ENCODE data around the gene KCNMB2.
"Not testable (repeated sequence)": the region's sequence is repeated elsewhere in the genome, so short reads cannot be mapped to it uniquely, and the experiment has no call there.

The KCNMB2 gene

DNA sequence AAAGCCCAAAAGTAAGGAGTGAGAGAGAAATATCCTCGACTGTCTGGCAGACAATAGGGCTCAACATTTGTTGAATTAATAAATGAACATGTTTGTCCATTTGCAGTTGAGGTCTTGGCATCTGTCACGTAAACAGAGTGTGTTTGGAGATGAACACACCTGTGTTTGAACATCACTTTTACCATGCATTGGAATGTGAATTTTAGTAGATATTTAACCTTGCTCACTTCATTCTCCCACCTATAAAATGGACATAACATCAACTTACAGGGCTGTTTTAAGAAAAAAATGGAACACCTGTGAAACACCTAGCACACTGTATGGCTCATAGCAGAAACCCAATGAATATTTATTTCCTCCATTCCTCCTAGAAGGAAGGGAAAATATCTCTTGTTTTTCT lies 204.8 kb downstream of the KCNMB2 start:
- no peak for DNase-seq (ENCODE audit: low read depth)
- TF ChIP-seq, protein P1, sequence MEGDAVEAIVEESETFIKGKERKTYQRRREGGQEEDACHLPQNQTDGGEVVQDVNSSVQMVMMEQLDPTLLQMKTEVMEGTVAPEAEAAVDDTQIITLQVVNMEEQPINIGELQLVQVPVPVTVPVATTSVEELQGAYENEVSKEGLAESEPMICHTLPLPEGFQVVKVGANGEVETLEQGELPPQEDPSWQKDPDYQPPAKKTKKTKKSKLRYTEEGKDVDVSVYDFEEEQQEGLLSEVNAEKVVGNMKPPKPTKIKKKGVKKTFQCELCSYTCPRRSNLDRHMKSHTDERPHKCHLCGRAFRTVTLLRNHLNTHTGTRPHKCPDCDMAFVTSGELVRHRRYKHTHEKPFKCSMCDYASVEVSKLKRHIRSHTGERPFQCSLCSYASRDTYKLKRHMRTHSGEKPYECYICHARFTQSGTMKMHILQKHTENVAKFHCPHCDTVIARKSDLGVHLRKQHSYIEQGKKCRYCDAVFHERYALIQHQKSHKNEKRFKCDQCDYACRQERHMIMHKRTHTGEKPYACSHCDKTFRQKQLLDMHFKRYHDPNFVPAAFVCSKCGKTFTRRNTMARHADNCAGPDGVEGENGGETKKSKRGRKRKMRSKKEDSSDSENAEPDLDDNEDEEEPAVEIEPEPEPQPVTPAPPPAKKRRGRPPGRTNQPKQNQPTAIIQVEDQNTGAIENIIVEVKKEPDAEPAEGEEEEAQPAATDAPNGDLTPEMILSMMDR (IDR thresholded peaks at IDR 0.05; ENCODE audit: control insufficient read depth, insufficient read depth, low read depth, low read length, missing control alignments), result no peak
- no peak overlapping the region for H3K4me3 ChIP-seq (ENCODE audit: control insufficient read depth, low read depth, low read length)

DNA sequence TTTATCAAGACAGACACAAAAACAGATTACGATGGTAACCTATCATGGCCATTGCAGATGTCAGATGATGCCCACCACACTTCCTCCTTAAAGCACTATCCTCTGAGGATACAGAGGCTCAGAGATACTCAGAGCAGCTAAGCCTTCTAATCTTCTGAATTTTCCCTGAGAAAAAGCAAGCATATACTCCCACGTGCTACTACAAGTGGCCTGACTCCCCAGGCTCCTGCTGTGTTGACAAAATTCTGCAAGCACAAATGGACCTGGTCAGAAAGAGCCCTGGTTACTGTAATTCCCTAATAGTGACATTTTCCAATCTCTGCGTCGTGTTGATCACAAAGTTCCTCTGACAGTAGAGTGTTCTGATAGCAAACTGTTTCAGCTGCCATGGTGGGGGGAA lies 207.1 kb downstream of the KCNMB2 start:
- TF ChIP-seq, protein P1 (IDR thresholded peaks at IDR 0.05; ENCODE audit: control insufficient read depth, insufficient read depth, low read depth, low read length, missing control alignments), result no peak
- no peak overlapping the region for H3K4me3 ChIP-seq (ENCODE audit: control insufficient read depth, low read depth, low read length)
- DNase-seq (ENCODE audit: low read depth), result no peak

- H3K4me3 ChIP-seq (ENCODE audit: control insufficient read depth, low read depth, low read length); DNase-seq (ENCODE audit: low read depth): not testable (repeated sequence)
Observed at GRCh38 chr3:178745861-178746655, 209.8 kb downstream of the KCNMB2 start.

DNA sequence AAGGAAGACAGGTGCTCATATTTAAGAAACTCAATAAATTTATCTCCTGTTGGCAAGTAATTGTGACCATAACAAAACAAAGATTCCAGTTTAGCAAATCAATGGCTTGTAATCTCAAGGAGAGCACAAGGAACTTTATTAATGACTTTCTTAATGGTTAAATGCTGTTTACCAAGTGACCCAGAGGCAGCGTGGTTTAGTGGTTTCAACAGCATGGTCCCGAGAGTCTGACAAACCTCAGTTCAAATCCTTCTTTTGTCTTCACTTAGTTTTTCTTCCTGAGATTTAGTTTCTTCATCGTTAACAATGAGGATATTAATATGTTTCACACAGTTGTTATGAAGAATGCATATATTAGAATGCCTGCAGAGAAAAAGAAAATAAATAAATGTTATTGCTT lies 212.6 kb downstream of the KCNMB2 start:
- no peak overlapping the region for H3K4me3 ChIP-seq (ENCODE audit: control insufficient read depth, low read depth, low read length)
- TF ChIP-seq, protein P1 (IDR thresholded peaks at IDR 0.05; ENCODE audit: control insufficient read depth, insufficient read depth, low read depth, low read length, missing control alignments), result no peak
- no peak for DNase-seq (ENCODE audit: low read depth)

GRCh38 chr3:178749471-178749870 lies 213.2 kb downstream of the KCNMB2 start:
- TF ChIP-seq, protein P1 (IDR thresholded peaks at IDR 0.05; ENCODE audit: control insufficient read depth, insufficient read depth, low read depth, low read length, missing control alignments), result no peak
- no peak overlapping the region for H3K4me3 ChIP-seq (ENCODE audit: control insufficient read depth, low read depth, low read length)
- DNase-seq (ENCODE audit: low read depth), result no peak

DNA sequence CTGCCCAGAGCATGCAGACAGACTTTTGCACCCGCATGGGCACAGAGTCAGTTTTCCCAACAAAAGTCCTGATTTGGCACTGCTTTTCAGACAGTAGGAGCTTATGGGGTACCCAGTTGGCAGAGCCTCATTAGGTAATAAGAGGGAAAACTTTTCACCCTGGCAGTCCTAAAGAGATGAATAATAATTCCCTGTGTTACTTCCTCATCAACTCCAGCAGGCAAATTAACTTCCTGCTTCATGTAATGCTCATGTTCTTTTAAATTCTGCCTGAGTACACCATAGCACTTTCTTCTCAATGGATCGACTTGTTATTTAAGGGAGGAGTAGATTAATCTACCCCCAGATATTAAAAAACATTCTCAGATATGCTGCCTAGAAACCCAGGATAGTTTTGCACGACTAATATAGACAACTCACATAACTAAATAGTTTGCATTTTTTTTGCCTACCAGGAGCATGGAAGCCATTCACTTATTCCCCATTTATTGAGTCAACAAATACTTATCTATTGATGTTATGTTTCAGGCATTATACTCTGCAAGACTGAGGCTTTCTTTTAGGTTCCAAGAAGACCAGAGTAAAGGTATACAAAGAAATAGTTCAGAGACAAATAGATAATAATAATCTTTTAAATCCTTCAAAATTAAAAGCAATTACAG lies 214.5 kb downstream of the KCNMB2 start:
- DNase-seq (ENCODE audit: low read depth), result no peak
- TF ChIP-seq, protein P1 (IDR thresholded peaks at IDR 0.05; ENCODE audit: control insufficient read depth, insufficient read depth, low read depth, low read length, missing control alignments), result no peak
- H3K4me3 ChIP-seq (ENCODE audit: control insufficient read depth, low read depth, low read length), result no peak overlapping the region

- TF ChIP-seq, protein P1 (IDR thresholded peaks at IDR 0.05; ENCODE audit: control insufficient read depth, insufficient read depth, low read depth, low read length, missing control alignments), result no peak
- DNase-seq (ENCODE audit: low read depth), result no peak
Observed at GRCh38 chr3:178752843-178753242, 216.6 kb downstream of the KCNMB2 start.

More at GRCh38 chr3:178752843-178753242, 216.6 kb downstream of the KCNMB2 start:
- H3K4me3 ChIP-seq (ENCODE audit: control insufficient read depth, low read depth, low read length), result no peak overlapping the region
